Epithelial cell of esophagus (primary cell): ENCODE results near the gene CCL20.
"Not testable (repeated sequence)": the region's sequence is repeated elsewhere in the genome, so short reads cannot be mapped to it uniquely, and the experiment has no call there.

Experiments used
- DNase-seq: peaks from one replicate; pipeline ENCODE4 v3.0.0; 2010; ENCODE audit warnings: low read depth
- H3K4me3 ChIP-seq: 2 replicates; pipeline ENCODE4 v1.5.1; 2011; ENCODE audit warnings: mild to moderate bottlenecking, low read length, control low read depth
- CTCF ChIP-seq: IDR thresholded peaks from 2 replicates; pipeline ENCODE4 v1.5.1; 2011; ENCODE audit warnings: low read depth, mild to moderate bottlenecking, low read length, control low read depth, inconsistent platforms; ENCODE audit not compliant: insufficient read depth; ENCODE audit errors: missing control alignments

Gene CCL20

GRCh38 chr2:227785293-227785692 is 28.3 kb upstream of the CCL20 start:
- peak; percentile 62 for DNase-seq
- TF ChIP-seq CTCF = no peak
- no peak overlapping the region for H3K4me3 ChIP-seq

- H3K4me3 ChIP-seq = no peak overlapping the region
- TF ChIP-seq CTCF = no peak
- peak; percentile 94 for DNase-seq
Measured at GRCh38 chr2:227788561-227789018, 25.1 kb upstream of the CCL20 start.

- no peak overlapping the region for H3K4me3 ChIP-seq
- peak; percentile 70 for DNase-seq
- TF ChIP-seq CTCF = no peak
Measured at GRCh38 chr2:227789803-227790202, 23.8 kb upstream of the CCL20 start.

- no peak for DNase-seq
- no peak overlapping the region for H3K4me3 ChIP-seq
- TF ChIP-seq CTCF = no peak
Measured at GRCh38 chr2:227793148-227793712, 20.4 kb upstream of the CCL20 start.

GRCh38 chr2:227796045-227796711 is 17.5 kb upstream of the CCL20 start:
- peak; percentile 60 for DNase-seq
- no peak overlapping the region for H3K4me3 ChIP-seq
- TF ChIP-seq CTCF = no peak

- DNase-seq, H3K4me3 ChIP-seq: not testable (repeated sequence)
Measured at GRCh38 chr2:227796768-227797167, 16.9 kb upstream of the CCL20 start.

GRCh38 chr2:227799202-227799601 is 14.4 kb upstream of the CCL20 start:
- no peak for TF ChIP-seq CTCF
- no peak overlapping the region for H3K4me3 ChIP-seq
- no peak for DNase-seq
